Endothelial cell of umbilical vein (primary cell): ENCODE results near the gene SURF1. TPM values are rescaled to one million over a fixed set of nuclear protein-coding genes. Genes with fewer than 3 reads are reported as not detected.

Experiments
- BruUV-seq: library from RNA; stranded (reverse); fragments of 400-500 nt; replicated peaks from 2 replicates; lab custom pipeline; 2021; lab: Mats Ljungman, UMichigan
- CTCF ChIA-PET: fragments of 300-600, 350-600 bp; sonication (Branson Sonifier 250); formaldehyde crosslinking; loops from one replicate; lab custom pipeline; 2021; ENCODE audit warnings: antibody characterized with exemption, inconsistent platforms; lab: Charles Lee
- POLR2A ChIA-PET: fragments of 300-600, 350-600 bp; sonication (Branson Sonifier 250); formaldehyde crosslinking; loops from one replicate; lab custom pipeline; 2021; ENCODE audit warnings: antibody characterized with exemption, inconsistent platforms; lab: Charles Lee
- DNase-seq: peaks from one replicate; pipeline ENCODE4 v3.0.0-alpha.2; 2011; ENCODE audit warnings: low read depth, low spot score
- FAIRE-seq: peaks from 2 replicates; lab custom pipeline; 2011; peaks lifted over from hg19 to GRCh38; lab: Jason Lieb, UNC
- H2AFZ ChIP-seq: 2 replicates; pipeline ENCODE4 v1.6.0; 2012; ENCODE audit warnings: low read depth, low read length, control low read depth, inconsistent platforms
- H3K27ac ChIP-seq: 2 replicates; pipeline ENCODE4 v1.5.1; 2011; ENCODE audit warnings: low read depth, mild to moderate bottlenecking, control low read depth, low read length, moderate library complexity; ENCODE audit not compliant: insufficient read depth
- H3K27me3 ChIP-seq, 2 experiments: 2 replicates each; pipeline versions ENCODE4 v1.6.0 to v1.6.1; 2011; ENCODE audit warnings: low read length in 2 of 2, mixed read lengths in 1 of 2; ENCODE audit not compliant: control insufficient read depth in 2 of 2, insufficient read depth in 2 of 2
- H3K36me3 ChIP-seq, 2 experiments: 2 replicates in 1 of 2; 3 replicates in 1 of 2; pipeline ENCODE4 v1.5.1; 2011; ENCODE audit warnings: low read length in 2 of 2, mild to moderate bottlenecking in 1 of 2, moderate library complexity in 1 of 2; ENCODE audit not compliant: control insufficient read depth in 2 of 2, insufficient read depth in 2 of 2; ENCODE audit errors: extremely low read depth in 1 of 2
- H3K4me1 ChIP-seq: 3 replicates; pipeline ENCODE4 v1.5.1; 2011; ENCODE audit warnings: mild to moderate bottlenecking, low read length; ENCODE audit not compliant: control insufficient read depth, insufficient read depth; ENCODE audit errors: extremely low read depth
- H3K4me2 ChIP-seq: 2 replicates; pipeline ENCODE4 v1.6.1; 2011; ENCODE audit warnings: low read length, control low read depth, mixed read lengths; ENCODE audit not compliant: insufficient read depth
- H3K4me3 ChIP-seq, 3 experiments: fragments of 200-600 bp in 1 of 3; sonication (generic), shearing (Covaris generic) in 1 of 3; replicated peaks in 1 of 3; 2 replicates each; pipeline ENCODE4 v1.5.1; 2011 to 2016; ENCODE audit warnings: control low read depth in 3 of 3, low read length in 3 of 3, mild to moderate bottlenecking in 2 of 3, inconsistent platforms in 1 of 3, low read depth in 1 of 3, moderate library complexity in 1 of 3; ENCODE audit not compliant: insufficient read depth in 1 of 3
- H3K79me2 ChIP-seq: 2 replicates; pipeline ENCODE4 v1.6.0; 2012; ENCODE audit warnings: low read length, inconsistent platforms; ENCODE audit not compliant: control insufficient read depth, insufficient read depth
- H3K9ac ChIP-seq: replicated peaks from 2 replicates; pipeline ENCODE3; 2011; ENCODE audit warnings: low read length, control low read depth; ENCODE audit not compliant: insufficient read depth; ENCODE audit errors: extremely low read depth
- H3K9me1 ChIP-seq: replicated peaks from 3 replicates; pipeline ENCODE4 v1.6.0; 2011; ENCODE audit warnings: mild to moderate bottlenecking, low read length; ENCODE audit not compliant: control insufficient read depth, insufficient read depth; ENCODE audit errors: extremely low read depth
- H3K9me3 ChIP-seq: replicated peaks from 2 replicates; pipeline ENCODE4 v1.5.1; 2012; ENCODE audit warnings: low read length, inconsistent platforms; ENCODE audit not compliant: control insufficient read depth, insufficient read depth
- H4K20me1 ChIP-seq: replicated peaks from 2 replicates; pipeline ENCODE3; 2011; ENCODE audit warnings: mild to moderate bottlenecking, low read length; ENCODE audit not compliant: control insufficient read depth, insufficient read depth; ENCODE audit errors: extremely low read depth
- CTCF ChIP-seq, 2 donors: IDR thresholded peaks; 1 replicate in 1 of 2; 2 replicates in 1 of 2; pipeline ENCODE4 v1.5.1; 2011; ENCODE audit warnings: low read length in 2 of 2, mild to moderate bottlenecking in 2 of 2, moderate library complexity in 2 of 2, control low read depth in 1 of 2, inconsistent platforms in 1 of 2, low read depth in 1 of 2; ENCODE audit not compliant: insufficient read depth in 1 of 2; ENCODE audit errors: extremely low read depth in 1 of 2
- EZH2 ChIP-seq: IDR thresholded peaks from 2 replicates; pipeline ENCODE4 v1.6.1; 2012; ENCODE audit warnings: borderline replicate concordance, low read depth, mild to moderate bottlenecking, moderate library complexity, low read length, inconsistent platforms; ENCODE audit not compliant: severe bottlenecking
- FOS ChIP-seq: IDR thresholded peaks from 2 replicates; pipeline ENCODE4 v1.6.1; 2011; ENCODE audit warnings: mild to moderate bottlenecking, low read length, moderate library complexity, borderline replicate concordance; ENCODE audit not compliant: insufficient read depth
- GATA2 ChIP-seq: IDR thresholded peaks from 2 replicates; pipeline ENCODE4 v1.7.0; 2011; ENCODE audit warnings: low read depth, mild to moderate bottlenecking, moderate library complexity, mixed read lengths, low read length; ENCODE audit not compliant: insufficient read length, insufficient read depth
- JUN ChIP-seq: IDR thresholded peaks from 2 replicates; pipeline ENCODE4 v1.6.1; 2011; ENCODE audit warnings: borderline replicate concordance, low read depth; ENCODE audit not compliant: insufficient read length, insufficient read depth
- MAX ChIP-seq: IDR thresholded peaks from 2 replicates; pipeline ENCODE4 v1.6.1; 2011; ENCODE audit not compliant: insufficient read depth, insufficient read length
- MYC ChIP-seq: IDR thresholded peaks from one replicate; pipeline ENCODE4 v1.6.1; 2011; ENCODE audit warnings: mild to moderate bottlenecking, low read depth, low read length
- POLR2A ChIP-seq: IDR thresholded peaks from 2 replicates; pipeline ENCODE4 v1.6.1; 2012; ENCODE audit warnings: low read depth, mild to moderate bottlenecking, control low read depth, low read length
- POLR2AphosphoS5 ChIP-seq: IDR thresholded peaks from 2 replicates; pipeline ENCODE4 v1.6.1; 2012; ENCODE audit warnings: low read depth, mild to moderate bottlenecking, control low read depth, low read length, moderate library complexity; ENCODE audit not compliant: insufficient read depth
- dilution Hi-C: fragments of 300-500 bp; cut with MboI; formaldehyde crosslinking; loops from one replicate; pipeline ENCODE4 v1.15.0; 2019; ENCODE audit warnings: low sequenced_read_pairs; ENCODE audit not compliant: extremely low pct_ligation_motif_present
- intact Hi-C: fragments of 100-400 bp; cut with micrococcal nuclease; formaldehyde crosslinking; loops from one replicate; pipeline ENCODE4 v1.10.0; 2022
- polyA plus RNA-seq, 4 experiments: library from polyadenylated mRNA; depleted of rRNA in 3 of 4; stranded (reverse) in 3 of 4; unstranded in 1 of 4; fragments of >200 nt; gene quantifications; 2 replicates each; pipeline versions ENCODE4 v1.2.1 to v1.2.3, GENCODE V29; 2011 to 2012; ENCODE audit warnings: missing spikeins in 1 of 4
- total RNA-seq: library from RNA; stranded (reverse); gene quantifications from 2 replicates; pipeline ENCODE4 v1.2.3, GENCODE V29; 2021

SURF1 gene
- total and polyA plus RNA-seq, 2 donors (not counting 3 experiments of a cell fraction or from before 2014, with no cell fraction given): 22.8 to 27.1 TPM

DNA sequence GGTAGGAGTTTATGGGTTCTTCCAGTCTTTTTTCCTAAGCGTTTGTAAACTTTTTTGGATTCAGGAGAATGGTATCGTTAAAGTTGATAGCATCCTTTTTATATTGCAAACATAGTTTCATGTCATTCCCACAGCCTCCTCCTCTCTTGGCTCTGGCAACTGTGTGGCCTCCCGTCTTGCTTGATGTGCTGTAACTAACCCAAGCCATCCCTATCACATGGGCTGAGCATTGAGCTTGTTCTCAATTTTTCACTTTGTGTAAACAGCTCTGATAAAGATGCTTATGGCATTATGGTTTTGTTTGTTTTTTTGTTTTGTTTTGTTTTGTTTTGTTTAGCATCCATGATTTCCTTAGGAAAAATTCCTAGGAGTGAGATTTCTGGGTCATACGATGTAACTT lies 24.4 kb upstream of the SURF1 start:
- no peak overlapping the region for H3K4me2 ChIP-seq
- no peak for TF ChIP-seq MAX
- no peak for TF ChIP-seq POLR2AphosphoS5
- no peaks in the 10 kb centered on the region for H3K27me3 ChIP-seq
- peaks cover 6% of the 10 kb centered on the region for H3K4me1 ChIP-seq
- BruUV-seq: no TSS peak
- POLR2A ChIA-PET: no interaction called here
- H4K20me1 ChIP-seq: no peaks in the 10 kb centered on the region
- intact Hi-C loops: no loop called here
- H3K4me3 ChIP-seq: no peak overlapping the region
- DNase-seq (no peak), FAIRE-seq (no peak)
- no peak overlapping the region for H3K9ac ChIP-seq
- no peak overlapping the region for H3K27ac ChIP-seq
- CTCF ChIA-PET: interaction anchor here (1.0 kb wide), 2 partner anchors 51 to 98 kb away, joined by 3 read pairs; partner anchors contain the start of gene SLC2A6
- dilution Hi-C loops: no loop called here
- H3K9me3 ChIP-seq: no peaks in the 10 kb centered on the region
- H3K36me3 ChIP-seq: no peaks in the 10 kb centered on the region
- H3K79me2 ChIP-seq: peaks cover under 1% of the 10 kb centered on the region
- no peaks in the 10 kb centered on the region for H3K9me1 ChIP-seq
- H2AFZ ChIP-seq: no peak overlapping the region

- H3K9me1 ChIP-seq: no peaks in the 10 kb centered on the region
- H3K79me2 ChIP-seq: peaks cover 14% of the 10 kb centered on the region
- POLR2A ChIA-PET: no interaction called here
- H3K4me1 ChIP-seq: peaks cover 6% of the 10 kb centered on the region
- no peaks in the 10 kb centered on the region for H4K20me1 ChIP-seq
- dilution Hi-C loops: no loop called here
- H3K36me3 ChIP-seq: no peaks in the 10 kb centered on the region
- TF ChIP-seq GATA2 (no peak), EZH2 (no peak), JUN (no peak), CTCF (IDR thresholded peaks at IDR 0.05; ENCODE audit: extremely low read depth in 1 of 2, insufficient read depth in 1 of 2, low read depth in 1 of 2, low read length in 2 of 2) (no peak), POLR2A (no peak), MYC (no peak), MAX (no peak), FOS (no peak), POLR2AphosphoS5 (no peak)
- no TSS peak for BruUV-seq
- no peaks in the 10 kb centered on the region for H3K9me3 ChIP-seq
- no peak overlapping the region for H3K4me3 ChIP-seq
- H3K27ac ChIP-seq: no peak overlapping the region
- no peak overlapping the region for H3K9ac ChIP-seq
- no peak for DNase-seq
- no peak for FAIRE-seq
- H3K4me2 ChIP-seq: no peak overlapping the region
- intact Hi-C loops: no loop called here
- CTCF ChIA-PET: interaction anchor here (1.0 to 3.2 kb wide), 3 partner anchors 50 to 107 kb away, joined by 3 to 10 read pairs (median 3); partner anchors contain the start of gene SLC2A6
- H3K27me3 ChIP-seq: no peaks in the 10 kb centered on the region
- H2AFZ ChIP-seq: no peak overlapping the region
These were observed 23.1 kb upstream of the SURF1 start for GRCh38 chr9:133379153-133380086.
